Adrenal gland (tissue), 5 donors: Measurements from ENCODE around the gene CFAP97D1.

Source experiments
- POLR2A ChIP-seq, 2 donors: fragments of 450-650 bp; IDR thresholded peaks; one replicate each; pipeline ENCODE4 v1.6.1; 2017; ENCODE audit warnings: antibody characterized with exemption in 2 of 2, mild to moderate bottlenecking in 2 of 2, moderate library complexity in 1 of 2
- TF ChIP-seq, protein P1 (sequence below), 6 experiments: fragments of 450-650 bp in 4 of 6; fragments of 200-600 bp in 2 of 6; sonication (generic) in 1 of 6; IDR thresholded peaks; 1 replicate in 5 of 6; 2 replicates in 1 of 6; pipeline versions ENCODE4 v1.5.1 to v1.8.0; 2016 to 2021; ENCODE audit warnings: antibody characterized with exemption in 6 of 6, mild to moderate bottlenecking in 2 of 6, moderate library complexity in 1 of 6
- donor health status: DM: no; HTN: no; CAD: no.

DNA sequence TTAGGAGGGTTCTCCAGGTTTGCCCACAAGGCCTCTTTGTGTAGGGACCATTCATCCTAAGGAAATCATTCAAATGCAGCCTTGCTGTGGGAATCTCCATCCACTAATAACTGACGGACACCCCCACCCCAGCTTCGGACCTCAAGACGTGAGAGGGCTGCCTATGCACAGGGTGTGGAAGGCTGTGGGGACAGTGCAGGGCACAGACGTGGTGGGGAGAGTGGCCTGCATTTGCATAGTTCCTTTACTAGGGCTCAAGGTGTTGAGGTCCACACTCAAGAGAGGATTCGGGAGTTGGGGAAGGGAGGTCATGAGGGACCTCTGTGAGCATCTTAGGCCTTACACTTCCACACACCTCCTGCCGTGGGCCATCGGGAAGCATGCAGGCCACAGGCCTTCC lies 11.3 kb upstream of the CFAP97D1 start:
- TF ChIP-seq, protein P1, sequence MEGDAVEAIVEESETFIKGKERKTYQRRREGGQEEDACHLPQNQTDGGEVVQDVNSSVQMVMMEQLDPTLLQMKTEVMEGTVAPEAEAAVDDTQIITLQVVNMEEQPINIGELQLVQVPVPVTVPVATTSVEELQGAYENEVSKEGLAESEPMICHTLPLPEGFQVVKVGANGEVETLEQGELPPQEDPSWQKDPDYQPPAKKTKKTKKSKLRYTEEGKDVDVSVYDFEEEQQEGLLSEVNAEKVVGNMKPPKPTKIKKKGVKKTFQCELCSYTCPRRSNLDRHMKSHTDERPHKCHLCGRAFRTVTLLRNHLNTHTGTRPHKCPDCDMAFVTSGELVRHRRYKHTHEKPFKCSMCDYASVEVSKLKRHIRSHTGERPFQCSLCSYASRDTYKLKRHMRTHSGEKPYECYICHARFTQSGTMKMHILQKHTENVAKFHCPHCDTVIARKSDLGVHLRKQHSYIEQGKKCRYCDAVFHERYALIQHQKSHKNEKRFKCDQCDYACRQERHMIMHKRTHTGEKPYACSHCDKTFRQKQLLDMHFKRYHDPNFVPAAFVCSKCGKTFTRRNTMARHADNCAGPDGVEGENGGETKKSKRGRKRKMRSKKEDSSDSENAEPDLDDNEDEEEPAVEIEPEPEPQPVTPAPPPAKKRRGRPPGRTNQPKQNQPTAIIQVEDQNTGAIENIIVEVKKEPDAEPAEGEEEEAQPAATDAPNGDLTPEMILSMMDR (IDR thresholded peaks at IDR 0.05), result no peak
- no peak for TF ChIP-seq POLR2A (IDR thresholded peaks at IDR 0.05)
